Stomach (tissue), 9 donors: ENCODE results near the gene JAK1. TPM values are rescaled to one million over a fixed set of nuclear protein-coding genes. Genes with fewer than 3 reads are reported as not detected.

Experiments used
- DNase-seq, 2 donors: peaks; one replicate each; pipeline versions ENCODE4 v3.0.0 to v3.0.0-alpha.2; 2013 to 2019
- H3K27ac ChIP-seq, 5 donors: fragments of 200-600 bp in 4 of 5; sonication (generic) in 4 of 5; one replicate each; pipeline ENCODE4 v1.5.1; 2013 to 2019; ENCODE audit warnings: mild to moderate bottlenecking in 1 of 5, moderate library complexity in 1 of 5
- H3K27me3 ChIP-seq, 3 donors: fragments of 200-600 bp; sonication (generic); one replicate each; pipeline ENCODE4 v1.5.1; 2017 to 2019; ENCODE audit warnings: mixed run types in 1 of 3
- H3K36me3 ChIP-seq, 4 donors: fragments of 200-600 bp; sonication (generic); 1 replicate in 3 of 4; 2 replicates in 1 of 4; pipeline ENCODE4 v1.5.1; 2016 to 2019
- H3K4me1 ChIP-seq, 4 donors: fragments of 200-600 bp; sonication (generic); one replicate each; pipeline ENCODE4 v1.5.1; 2016 to 2019
- H3K4me3 ChIP-seq, 4 donors: fragments of 200-600 bp; sonication (generic) in 3 of 4; one replicate each; pipeline ENCODE4 v1.5.1; 2016 to 2019; ENCODE audit warnings: mild to moderate bottlenecking in 1 of 4
- H3K9me3 ChIP-seq, 4 donors: fragments of 200-600 bp; sonication (generic); one replicate each; pipeline ENCODE4 v1.5.1; 2016 to 2019
- EP300 ChIP-seq: sonication (generic); formaldehyde crosslinking; IDR thresholded peaks from one replicate; pipeline ENCODE4 v1.6.1; 2017; ENCODE audit warnings: antibody characterized with exemption
- POLR2A ChIP-seq, 4 donors: fragments of 450-650 bp; IDR thresholded peaks; one replicate each; pipeline ENCODE4 v1.6.1; 2016; ENCODE audit warnings: antibody characterized with exemption in 4 of 4, control low read depth in 2 of 4, mild to moderate bottlenecking in 1 of 4, moderate library complexity in 1 of 4
- POLR2AphosphoS5 ChIP-seq, 3 donors: sonication (generic); formaldehyde crosslinking; IDR thresholded peaks; one replicate each; pipeline ENCODE4 v1.6.1; 2016; ENCODE audit warnings: antibody characterized with exemption in 3 of 3
- WGBS, 5 donors: extraction: QIAGEN DNeasy Blood & Tissue Kit in 3 of 5; methylation state at CpG; one replicate each; pipeline versions ENCODE4 v1.1.5 to v1.1.7; 2013 to 2018; 5-methylcytosine and 5-hydroxymethylcytosine counted together
- intact Hi-C: fragments of 100-400 bp; cut with DNase I; formaldehyde crosslinking; loops from one replicate; pipeline ENCODE4 v1.15.1; 2023; ENCODE audit warnings: low total_unique reads
- polyA plus RNA-seq, 3 donors: library from polyadenylated mRNA; stranded (reverse); fragments of 200-250 nt; gene quantifications; one replicate each; pipeline ENCODE4 v1.2.3, GENCODE V29; 2013
- total RNA-seq, 5 donors: library from RNA; depleted of rRNA; stranded (reverse); fragments of >200 nt; gene quantifications; one replicate each; pipeline versions ENCODE4 v1.1.0 to v1.2.3, GENCODE V29; 2014 to 2016
- TF ChIP-seq, protein P1 (sequence below), 7 experiments: fragments of 450-650 bp in 4 of 7; fragments of 200-600 bp in 3 of 7; sonication (generic) in 3 of 7; IDR thresholded peaks; one replicate each; pipeline ENCODE4 v1.5.1; 2016 to 2019; ENCODE audit warnings: antibody characterized with exemption in 7 of 7, control low read depth in 2 of 7, mild to moderate bottlenecking in 1 of 7
- donor health status: healthy with polysubstance abuse.
- donor health status: Bipolar disorder and iron deficiency.
- donor health status: healthy.

Gene JAK1
- total and polyA plus RNA-seq, 8 donors = 21.3 to 149 (median 77.7) TPM

DNA sequence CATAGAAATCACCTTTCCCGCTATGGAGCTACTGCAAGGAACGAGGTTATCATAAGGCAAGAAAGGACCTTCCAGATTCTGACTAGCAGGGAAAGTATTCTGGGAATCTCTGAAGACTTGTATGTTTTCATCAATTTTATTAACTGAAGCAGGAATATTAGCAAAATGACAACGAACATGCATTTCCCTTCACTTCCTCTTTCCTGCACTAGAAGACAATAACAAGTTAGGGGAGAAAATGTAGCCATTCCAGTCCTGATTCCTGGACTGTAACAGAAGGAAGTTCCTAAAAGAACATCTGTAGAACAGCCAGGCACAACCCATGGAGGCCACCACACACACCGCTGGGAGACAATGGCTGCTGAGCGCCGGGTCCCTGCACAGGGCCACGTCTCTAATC lies 114.7 kb downstream of the JAK1 start:
- DNase-seq = no peak
- Histone ChIP-seq H3K36me3 (peaks cover 70 to 100% (median 99%) of the 10 kb centered on the region in 4 donors), H3K4me3 (no peak overlapping the region), H3K27ac (no peak overlapping the region), H3K9me3 (no peaks in the 10 kb centered on the region), H3K27me3 (no peaks in the 10 kb centered on the region), H3K4me1 (peaks cover 0 to 3% (median 0%) of the 10 kb centered on the region in 4 donors)
- TF ChIP-seq EP300 = no peak
- WGBS, 5 donors = 79 to 93% (median 88%) methylated on average over 7 of the region's 7 CpGs
- intact Hi-C loops = no loop called here

DNA sequence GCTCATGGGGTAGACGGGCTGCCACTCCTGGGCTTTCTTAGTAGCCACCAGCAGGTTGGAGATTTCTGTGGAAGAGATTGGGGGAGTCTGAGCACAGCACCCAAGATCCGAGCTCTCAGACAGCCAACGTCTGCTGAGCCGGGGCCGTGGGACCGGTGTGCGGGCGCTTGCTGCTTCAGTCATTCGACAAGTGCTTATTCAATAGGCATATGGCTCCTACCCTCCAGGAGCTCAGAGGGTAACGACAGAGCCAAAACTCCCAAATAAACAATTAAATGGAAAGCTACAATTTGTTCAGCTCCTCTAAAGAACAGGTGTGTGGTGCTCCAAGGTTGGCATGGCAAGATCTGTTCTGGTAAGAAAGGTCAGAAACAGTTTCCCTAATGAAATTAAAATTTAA lies 115.5 kb downstream of the JAK1 start:
- WGBS, 5 donors = 83 to 97% (median 89%) methylated on average over 10 of the region's 10 CpGs
- H3K27me3 ChIP-seq = no peaks in the 10 kb centered on the region
- intact Hi-C loops = no loop called here
- no peak for DNase-seq
- no peak overlapping the region for H3K4me3 ChIP-seq
- peaks cover 72 to 100% (median 99%) of the 10 kb centered on the region in 4 donors for H3K36me3 ChIP-seq
- H3K27ac ChIP-seq = no peak overlapping the region
- TF ChIP-seq POLR2A (IDR thresholded peaks at IDR 0.05) (no peak), EP300 (no peak), POLR2AphosphoS5 (IDR thresholded peaks at IDR 0.05) (no peak)
- TF ChIP-seq, protein P1, sequence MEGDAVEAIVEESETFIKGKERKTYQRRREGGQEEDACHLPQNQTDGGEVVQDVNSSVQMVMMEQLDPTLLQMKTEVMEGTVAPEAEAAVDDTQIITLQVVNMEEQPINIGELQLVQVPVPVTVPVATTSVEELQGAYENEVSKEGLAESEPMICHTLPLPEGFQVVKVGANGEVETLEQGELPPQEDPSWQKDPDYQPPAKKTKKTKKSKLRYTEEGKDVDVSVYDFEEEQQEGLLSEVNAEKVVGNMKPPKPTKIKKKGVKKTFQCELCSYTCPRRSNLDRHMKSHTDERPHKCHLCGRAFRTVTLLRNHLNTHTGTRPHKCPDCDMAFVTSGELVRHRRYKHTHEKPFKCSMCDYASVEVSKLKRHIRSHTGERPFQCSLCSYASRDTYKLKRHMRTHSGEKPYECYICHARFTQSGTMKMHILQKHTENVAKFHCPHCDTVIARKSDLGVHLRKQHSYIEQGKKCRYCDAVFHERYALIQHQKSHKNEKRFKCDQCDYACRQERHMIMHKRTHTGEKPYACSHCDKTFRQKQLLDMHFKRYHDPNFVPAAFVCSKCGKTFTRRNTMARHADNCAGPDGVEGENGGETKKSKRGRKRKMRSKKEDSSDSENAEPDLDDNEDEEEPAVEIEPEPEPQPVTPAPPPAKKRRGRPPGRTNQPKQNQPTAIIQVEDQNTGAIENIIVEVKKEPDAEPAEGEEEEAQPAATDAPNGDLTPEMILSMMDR (IDR thresholded peaks at IDR 0.05) = no peak
- no peaks in the 10 kb centered on the region for H3K9me3 ChIP-seq
- H3K4me1 ChIP-seq = no peaks in the 10 kb centered on the region

DNA sequence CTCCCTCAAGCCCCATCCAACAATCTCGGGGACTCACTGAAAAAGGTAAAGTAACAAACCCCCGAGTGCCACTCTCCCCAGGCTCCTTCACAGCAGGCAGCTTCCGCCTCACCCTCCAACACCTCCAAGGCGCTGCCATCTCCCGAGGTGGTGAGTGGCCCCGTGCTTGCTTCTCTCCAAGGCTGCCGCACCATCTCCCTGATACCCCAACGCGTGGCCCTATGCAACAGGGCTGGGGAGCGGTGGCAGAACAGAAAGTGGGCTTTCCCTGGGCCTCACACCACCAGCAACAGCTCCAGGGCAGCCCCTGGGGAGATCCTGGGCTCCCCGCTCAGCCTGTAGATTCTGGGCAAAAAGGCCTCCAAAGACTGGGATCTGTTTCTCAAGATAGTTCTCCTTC lies 116.4 kb downstream of the JAK1 start:
- H3K4me3 ChIP-seq = no peak overlapping the region
- no peak for DNase-seq
- H3K27me3 ChIP-seq = no peaks in the 10 kb centered on the region
- H3K27ac ChIP-seq = no peak overlapping the region
- WGBS, 5 donors = 92 to 96% (median 95%) methylated on average over 4 to 11 of the region's 11 CpGs
- TF ChIP-seq EP300 (no peak), POLR2AphosphoS5 (IDR thresholded peaks at IDR 0.05) (no peak), POLR2A (IDR thresholded peaks at IDR 0.05) (no peak)
- TF ChIP-seq, protein P1 (IDR thresholded peaks at IDR 0.05) = no peak
- H3K36me3 ChIP-seq = peaks cover 72 to 100% (median 99%) of the 10 kb centered on the region in 4 donors
- H3K9me3 ChIP-seq = no peaks in the 10 kb centered on the region
- no peaks in the 10 kb centered on the region for H3K4me1 ChIP-seq
- intact Hi-C loops = no loop called here

DNA sequence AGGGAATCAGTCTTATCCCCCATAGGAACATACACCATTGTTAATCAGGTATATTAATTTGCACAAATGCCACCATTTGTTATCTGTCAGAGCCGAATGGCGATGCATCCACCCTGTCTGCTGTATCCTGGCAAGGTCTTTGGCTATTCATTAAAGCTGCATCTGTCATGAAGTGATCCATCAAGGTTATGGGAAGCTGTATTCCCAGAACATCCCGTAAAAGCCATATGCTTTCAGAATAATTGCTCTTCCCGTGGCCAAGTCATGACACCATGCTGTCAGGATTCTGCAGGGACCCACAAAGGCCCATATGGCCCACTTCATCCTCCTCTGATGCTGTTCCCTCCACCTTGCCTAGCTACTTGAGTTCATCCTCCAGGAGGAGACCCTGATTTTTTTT lies 117.5 kb downstream of the JAK1 start:
- peaks cover 68 to 100% (median 99%) of the 10 kb centered on the region in 4 donors for H3K36me3 ChIP-seq

DNA sequence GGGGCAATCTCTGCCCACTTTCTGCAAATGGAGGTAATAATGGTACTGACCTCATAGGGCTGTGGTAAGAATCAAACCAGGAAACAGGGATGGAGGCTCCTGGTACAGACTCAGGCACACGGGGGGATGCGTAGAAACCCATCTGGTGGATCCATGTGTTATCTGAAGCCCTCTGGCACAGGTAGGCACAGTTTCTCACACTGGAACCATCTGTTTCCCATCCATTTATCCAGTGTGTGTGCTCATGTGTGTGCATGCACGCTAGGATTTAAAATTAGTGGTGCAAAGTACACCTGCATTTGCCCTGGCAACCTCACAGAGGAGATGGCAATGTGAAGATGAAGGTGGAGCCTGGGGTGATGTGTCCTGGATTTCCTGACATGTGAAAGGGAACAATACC lies 118.2 kb downstream of the JAK1 start:
- H3K27me3 ChIP-seq = no peaks in the 10 kb centered on the region
- no peaks in the 10 kb centered on the region for H3K9me3 ChIP-seq
- WGBS, 5 donors = 88 to 97% (median 96%) methylated on average over 3 of the region's 3 CpGs
- no peak overlapping the region for H3K27ac ChIP-seq
- H3K36me3 ChIP-seq = peaks cover 67 to 100% (median 99%) of the 10 kb centered on the region in 4 donors
- H3K4me1 ChIP-seq = no peaks in the 10 kb centered on the region
- no peak for TF ChIP-seq EP300
- TF ChIP-seq, protein P1 (IDR thresholded peaks at IDR 0.05) = no peak
- TF ChIP-seq POLR2AphosphoS5 (IDR thresholded peaks at IDR 0.05) = no peak
- TF ChIP-seq POLR2A (IDR thresholded peaks at IDR 0.05) = no peak
- intact Hi-C loops = no loop called here
- no peak overlapping the region for H3K4me3 ChIP-seq
- no peak for DNase-seq

More for the DNA sequence above, 117.5 kb downstream of the JAK1 start:
- 90 to 97% (median 93%) methylated on average over 4 of the region's 4 CpGs for WGBS, 5 donors
- intact Hi-C loops = no loop called here
- Histone ChIP-seq H3K4me3 (no peak overlapping the region), H3K9me3 (no peaks in the 10 kb centered on the region), H3K27ac (no peak overlapping the region), H3K4me1 (no peaks in the 10 kb centered on the region), H3K27me3 (no peaks in the 10 kb centered on the region)
- TF ChIP-seq EP300 (no peak), POLR2A (IDR thresholded peaks at IDR 0.05) (no peak), POLR2AphosphoS5 (IDR thresholded peaks at IDR 0.05) (no peak)
- TF ChIP-seq, protein P1 (IDR thresholded peaks at IDR 0.05) = no peak
- no peak for DNase-seq
